EH (cell line): ENCODE data around the gene NEK8.
A peak's percentile ranks its signal among the peaks of the same experiment; 100 is the strongest.
"Not testable (repeated sequence)": the region's sequence is repeated elsewhere in the genome, so short reads cannot be mapped to it uniquely, and the experiment has no call there.

Experiments
- DNase-seq: peaks from one replicate; pipeline ENCODE4 v3.0.0-alpha.2; 2015; ENCODE audit warnings: low read depth

The NEK8 gene

DNA sequence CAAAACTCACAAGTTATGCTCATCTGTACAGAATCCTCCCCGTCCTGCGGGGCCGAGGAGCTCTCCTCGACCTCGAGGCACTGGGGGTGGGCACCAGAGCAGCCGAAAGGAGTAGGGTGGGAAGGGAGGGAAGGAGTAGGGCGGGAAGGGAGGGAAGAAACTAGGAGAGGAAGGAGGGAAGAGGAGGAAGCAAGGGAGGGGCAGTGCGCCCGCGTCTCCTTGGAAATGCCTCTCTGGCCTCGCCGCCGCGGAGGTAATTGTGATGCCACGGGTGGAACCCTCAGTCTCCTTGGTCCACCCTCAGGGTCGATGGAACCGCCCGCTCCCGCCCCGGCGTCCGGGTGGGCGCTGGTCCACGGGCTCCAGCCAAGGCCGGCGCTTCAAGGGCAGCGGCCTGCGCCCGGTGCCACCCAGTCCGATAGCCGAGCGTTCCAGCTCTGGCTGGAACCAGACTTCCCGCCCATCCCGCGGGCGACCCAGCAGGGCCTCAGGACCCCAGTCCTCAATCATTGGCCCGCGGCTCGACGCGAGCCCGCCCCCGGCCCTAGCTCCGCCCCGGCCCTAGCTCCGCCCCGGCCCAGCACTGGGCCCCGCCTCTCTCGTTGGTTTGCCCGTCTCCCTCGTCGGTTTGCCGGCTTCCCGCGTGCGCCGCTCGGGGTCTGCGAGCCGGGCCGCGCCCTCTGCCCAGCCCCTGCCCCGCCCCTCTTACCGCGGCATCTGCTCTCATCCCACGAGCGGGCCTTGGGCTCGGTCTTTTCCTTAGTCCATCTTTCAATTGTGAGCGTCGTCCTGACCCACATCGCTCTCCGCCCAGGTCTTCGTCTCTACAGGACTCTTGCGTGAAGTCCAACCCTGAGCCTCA lies 17.5 kb upstream of the NEK8 start:
- DNase-seq = peak; percentile 92

DNA sequence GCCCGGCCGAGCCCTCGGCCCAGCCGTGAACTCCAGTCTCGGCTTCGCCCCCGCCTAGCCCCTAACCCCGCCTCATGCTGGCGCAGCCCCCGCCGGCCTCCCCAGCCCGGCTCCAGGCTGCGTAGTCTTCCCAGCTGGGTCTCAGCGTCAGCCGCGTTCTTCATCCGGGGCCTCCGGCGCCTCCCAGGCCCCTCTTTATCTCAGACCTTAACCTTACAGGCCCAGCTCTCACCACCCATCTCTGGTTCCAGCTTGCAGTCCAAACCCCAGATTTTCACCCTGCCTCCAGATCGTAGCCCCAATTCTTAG lies 16.9 kb upstream of the NEK8 start, which contains the start of gene PROCA1:
PROCA1 (minus strand) TSS at position 166 of the 309 bp plus-strand sequence. CDS start 228 bp downstream, outside the sequence.
- DNase-seq = no peak

DNA sequence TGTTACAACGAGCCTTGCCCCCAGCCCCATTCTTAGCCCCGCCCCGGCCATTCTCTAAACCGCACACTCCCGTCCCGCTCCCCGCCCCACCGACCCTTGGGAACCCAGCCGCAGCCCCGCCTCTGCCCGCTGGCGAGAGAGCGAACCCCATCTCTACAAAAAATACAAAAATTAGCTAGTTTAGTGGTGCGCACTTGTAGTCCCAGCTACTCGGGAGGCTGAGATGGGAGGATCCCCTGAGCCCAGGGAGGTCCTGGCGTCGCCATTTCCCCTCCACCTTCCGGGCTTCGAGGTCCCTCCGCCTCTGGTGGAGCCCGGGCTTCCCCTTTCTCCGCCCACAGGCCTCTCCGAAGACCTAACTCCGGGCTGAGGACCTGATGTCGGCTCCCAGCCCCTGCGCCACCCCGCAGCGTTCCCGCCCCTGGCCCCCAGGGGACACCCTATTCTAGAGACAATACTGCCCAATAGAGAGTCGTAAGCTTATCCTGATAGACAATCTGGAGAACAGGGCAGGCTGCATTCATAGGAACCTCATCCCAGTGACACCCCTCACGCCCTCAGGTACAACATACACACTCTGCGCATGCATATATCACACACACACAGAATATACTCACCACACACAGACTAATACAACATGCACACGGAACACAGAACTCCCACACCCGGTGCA lies 16.4 kb upstream of the NEK8 start:
- DNase-seq = peak; percentile 27

DNA sequence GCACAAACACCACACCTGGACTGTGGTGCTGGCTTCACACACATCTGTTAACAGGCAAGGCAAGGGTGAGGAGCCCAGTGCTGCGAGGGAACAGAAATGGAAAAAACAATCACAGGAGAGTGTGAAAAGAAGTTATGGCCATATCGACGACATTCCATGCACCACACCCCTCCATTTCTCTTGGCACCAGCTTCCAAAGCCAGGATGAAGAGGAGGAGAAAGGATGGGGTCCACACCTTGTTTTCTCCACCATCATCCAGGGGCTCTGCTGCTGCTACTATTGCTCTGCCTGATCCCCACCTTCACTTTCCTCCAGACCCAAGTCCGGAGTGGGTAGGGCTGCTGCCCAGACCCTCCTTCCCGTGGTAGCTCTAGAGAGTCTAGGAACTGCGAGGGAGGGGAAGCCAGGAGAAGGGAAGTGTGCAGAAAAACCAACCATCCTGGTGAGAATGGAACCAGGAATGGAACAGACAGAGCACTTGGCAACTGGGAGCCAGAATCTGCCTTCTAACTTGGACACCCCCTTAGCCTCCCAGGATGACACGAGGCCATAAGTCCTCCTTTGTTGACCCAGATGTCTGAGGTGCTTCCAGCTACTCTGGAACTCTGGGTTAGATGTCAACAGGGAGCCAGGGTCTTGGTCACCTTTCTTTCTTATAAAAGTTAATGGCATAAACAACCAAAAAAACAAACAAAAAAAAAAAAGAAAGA lies 15.7 kb upstream of the NEK8 start:
- DNase-seq = no peak

DNA sequence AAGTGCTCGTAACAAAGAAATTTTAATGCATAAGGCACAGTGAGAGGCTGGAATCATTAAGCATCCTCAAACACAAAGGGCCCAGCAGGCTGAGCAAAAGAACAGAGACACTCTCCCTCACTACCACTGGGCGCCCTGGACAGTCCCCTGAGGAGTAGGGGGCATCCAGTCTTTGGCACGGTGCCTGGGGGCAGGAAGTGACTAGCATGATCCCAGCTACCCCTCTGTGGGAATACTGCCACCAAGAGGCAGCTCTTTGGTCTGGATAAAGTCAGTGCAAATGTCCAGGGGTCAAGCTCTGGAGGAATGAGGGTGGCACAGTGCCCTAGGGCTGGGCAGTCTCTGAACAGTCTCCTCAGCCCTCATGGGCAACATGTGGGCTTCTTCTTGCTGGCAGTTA lies 14.3 kb upstream of the NEK8 start:
- no peak for DNase-seq

DNA sequence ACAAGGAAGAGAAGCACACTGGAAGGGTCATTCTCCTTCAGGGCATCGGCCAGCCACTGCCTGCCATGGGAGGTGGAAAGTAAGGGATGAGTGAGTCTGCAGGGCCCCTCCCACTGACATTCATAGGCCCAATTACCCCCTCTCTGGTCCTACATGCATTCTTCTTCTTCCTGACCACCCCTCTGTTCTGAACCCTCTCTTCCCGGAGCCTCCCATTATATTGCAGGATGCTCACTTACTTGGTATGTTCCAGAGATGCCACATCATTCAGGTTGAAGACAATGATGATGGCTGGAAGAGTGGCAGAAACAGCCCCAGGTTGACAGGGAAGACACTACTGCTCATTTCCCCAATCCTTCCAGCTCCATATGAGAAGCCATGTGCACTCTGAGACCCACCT lies 13.4 kb upstream of the NEK8 start:
- no peak for DNase-seq

DNA sequence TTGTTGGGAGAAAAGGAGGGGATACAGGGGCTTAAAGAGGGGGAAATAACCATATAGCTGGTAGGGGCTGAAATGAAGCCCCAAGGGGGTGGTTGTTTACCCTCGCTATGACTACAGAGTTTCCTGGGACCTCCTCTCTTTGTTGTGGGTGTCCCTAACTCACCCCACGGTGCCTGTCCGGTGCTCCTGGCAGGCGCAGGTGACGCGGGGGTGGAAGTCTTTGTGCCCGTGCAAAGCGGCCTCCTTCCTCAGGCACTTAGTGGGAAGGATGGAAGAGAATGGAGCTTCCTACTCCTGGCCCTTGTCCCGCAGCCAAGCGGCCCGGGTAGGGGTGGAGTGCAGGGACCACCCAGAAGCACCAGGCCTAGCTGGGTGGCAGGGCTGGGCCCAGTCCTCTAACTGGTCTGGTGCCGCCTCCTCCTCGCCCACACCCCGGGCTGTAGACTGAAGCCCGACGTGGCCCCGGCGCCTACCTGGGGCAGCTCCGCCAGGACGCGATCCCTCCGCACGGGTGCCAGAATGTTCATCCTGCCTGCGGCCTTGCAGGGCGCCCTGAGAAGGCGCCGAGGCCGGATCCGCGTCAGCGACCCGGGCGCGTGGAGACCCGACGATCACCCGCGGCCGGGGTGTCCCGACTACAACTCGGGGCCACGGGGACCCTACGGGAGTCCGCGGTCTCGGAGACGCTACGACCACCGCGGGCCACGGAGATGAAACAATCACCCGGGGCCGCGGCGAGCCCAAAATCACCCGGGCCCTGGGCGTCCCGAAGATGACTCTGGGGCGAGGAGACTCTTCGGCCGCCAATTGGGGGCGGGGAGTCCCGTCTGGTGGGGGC lies 11.6 kb upstream of the NEK8 start:
- DNase-seq = peak; percentile 49

DNA sequence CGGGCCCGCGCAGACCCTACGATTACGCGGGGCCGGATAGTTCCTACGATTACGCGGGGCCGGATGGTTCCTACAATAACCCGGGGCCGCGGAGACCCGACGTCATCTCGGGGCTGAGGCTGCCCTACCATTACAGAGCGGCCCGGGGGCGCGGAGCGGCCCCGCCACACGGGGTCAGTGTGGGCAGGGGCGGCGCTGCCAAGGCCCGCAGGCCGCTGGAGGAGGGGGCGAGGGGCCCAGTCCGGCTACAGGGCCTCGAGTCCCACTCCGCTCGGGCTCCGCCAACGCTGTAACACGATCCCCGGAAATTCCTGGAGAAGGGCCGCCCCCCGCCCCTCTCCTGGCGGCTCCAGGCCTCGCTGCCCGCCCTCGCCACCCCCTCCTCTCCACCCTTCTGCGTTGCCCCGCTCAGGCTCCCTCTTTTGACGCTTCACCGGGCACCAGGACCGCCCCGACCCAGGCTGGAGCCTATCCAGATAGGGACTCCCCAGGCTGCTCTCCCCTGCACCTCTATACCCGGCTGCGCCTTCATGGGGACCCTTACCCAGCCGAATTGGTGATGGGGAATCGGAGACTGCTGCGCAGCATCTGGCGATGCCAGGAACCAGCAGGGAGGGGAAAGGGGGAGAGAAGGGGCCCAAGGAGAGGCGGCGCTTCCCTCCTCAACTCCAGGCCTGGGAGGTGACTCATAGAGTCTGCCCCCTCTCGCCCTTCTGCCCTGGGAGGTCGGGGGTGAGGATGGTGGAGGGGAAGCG lies 10.8 kb upstream of the NEK8 start, which contains the start of gene RAB34:
RAB34 (minus strand) TSS at position 291 of the 755 bp plus-strand sequence. CDS start 602 bp downstream, outside the sequence.
- peak; percentile 92 for DNase-seq

DNA sequence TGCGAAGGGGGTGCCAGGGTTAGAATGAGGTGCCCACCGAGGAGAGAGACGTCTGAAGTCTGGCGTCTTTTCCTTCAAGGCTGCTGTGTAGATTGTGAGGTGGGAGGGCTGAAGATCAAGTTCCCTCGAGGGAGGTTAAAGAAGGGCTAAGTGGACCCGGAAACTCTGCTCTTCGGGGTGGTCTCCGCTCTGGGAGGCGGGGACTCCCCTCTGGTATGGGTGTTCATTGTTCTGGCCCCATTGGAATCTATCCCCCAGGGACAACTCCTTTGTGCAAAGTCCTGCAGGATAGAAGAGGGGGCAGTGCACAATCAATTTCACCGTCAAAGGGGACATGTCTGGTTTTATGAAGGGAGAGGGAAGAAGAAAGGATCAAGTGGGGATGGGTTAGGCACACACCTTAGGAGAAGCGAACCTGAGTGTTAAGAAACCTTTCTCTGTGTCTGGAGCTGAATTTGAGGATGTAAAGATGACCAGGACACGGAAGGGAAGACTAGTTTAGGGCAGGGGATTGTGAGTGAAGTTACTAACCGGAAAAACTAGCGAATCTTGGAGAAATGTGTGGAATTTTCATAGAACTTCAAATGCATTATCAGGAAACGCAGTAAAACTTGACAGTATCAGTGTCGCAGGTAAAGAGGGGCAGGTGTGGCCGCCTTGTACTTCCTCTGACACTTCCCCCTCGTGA lies 10.1 kb upstream of the NEK8 start:
- peak; percentile 33 for DNase-seq

DNA sequence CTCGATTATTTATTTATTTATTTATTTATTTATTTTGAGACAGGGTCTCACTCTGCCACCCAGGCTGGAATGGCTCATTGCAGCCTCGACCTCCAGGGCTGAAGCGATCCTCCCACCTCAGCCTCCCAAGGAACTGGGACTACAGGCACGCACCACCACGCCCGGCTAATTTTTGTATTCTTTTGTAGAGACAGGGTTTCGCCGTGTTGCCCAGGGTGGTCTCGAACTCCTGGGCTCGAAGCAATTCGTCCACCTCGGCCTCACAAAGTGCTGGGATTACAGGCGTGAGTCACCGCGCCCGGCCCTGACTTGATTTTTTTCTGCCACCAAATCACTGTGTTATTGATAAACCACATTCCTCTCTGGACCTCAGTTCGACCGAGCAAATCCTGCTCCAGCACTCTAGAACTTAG lies 9.6 kb upstream of the NEK8 start:
- DNase-seq = no peak

DNA sequence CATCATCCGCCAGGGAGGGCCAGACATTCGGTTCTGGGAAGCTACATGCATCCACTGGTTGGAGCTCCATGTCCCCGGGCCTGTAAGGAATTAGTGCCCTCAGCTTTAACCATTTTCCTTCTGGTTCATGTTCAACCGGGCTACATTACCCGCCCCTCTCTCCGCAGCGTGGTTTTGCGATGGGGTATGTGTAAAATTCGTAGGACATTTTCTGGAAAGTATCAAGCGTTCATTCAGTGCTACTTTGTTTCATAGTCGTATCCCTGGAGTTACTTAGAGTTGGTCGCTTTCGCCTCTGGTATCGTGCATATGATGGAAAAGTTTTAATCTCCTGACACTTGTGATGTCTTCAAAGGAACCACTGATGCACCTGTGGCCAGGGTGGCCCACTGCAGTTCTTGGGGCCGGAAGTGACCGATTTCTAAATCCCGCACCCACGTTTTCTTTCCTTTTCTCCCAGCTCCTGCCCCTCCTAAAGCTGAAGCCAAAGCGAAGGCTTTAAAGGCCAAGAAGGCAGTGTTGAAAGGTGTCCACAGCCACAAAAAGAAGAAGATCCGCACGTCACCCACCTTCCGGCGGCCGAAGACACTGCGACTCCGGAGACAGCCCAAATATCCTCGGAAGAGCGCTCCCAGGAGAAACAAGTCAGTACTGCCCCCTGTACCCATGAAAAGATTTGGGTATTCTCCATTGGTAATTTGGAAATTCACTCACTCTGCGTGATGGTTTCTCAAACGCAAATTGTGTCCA lies 8.2 kb upstream of the NEK8 start:
- DNase-seq = no peak

DNA sequence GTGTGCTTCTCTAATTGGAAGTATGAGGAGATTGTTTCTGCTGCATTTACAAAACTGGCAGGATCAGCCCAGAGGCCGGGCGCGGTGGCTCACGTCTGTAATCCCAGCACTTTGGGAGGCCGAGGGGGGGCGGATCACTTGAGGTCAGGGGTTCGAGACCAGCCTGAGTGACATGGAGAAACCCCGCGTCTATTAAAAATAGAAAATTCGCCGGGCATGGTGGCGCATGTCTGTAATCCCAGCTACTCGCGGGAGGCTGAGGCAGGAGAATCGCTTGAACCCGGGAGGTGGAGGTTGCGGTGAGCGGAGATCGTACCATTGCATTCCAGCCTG lies 7.6 kb upstream of the NEK8 start:
- DNase-seq = not testable (repeated sequence)

DNA sequence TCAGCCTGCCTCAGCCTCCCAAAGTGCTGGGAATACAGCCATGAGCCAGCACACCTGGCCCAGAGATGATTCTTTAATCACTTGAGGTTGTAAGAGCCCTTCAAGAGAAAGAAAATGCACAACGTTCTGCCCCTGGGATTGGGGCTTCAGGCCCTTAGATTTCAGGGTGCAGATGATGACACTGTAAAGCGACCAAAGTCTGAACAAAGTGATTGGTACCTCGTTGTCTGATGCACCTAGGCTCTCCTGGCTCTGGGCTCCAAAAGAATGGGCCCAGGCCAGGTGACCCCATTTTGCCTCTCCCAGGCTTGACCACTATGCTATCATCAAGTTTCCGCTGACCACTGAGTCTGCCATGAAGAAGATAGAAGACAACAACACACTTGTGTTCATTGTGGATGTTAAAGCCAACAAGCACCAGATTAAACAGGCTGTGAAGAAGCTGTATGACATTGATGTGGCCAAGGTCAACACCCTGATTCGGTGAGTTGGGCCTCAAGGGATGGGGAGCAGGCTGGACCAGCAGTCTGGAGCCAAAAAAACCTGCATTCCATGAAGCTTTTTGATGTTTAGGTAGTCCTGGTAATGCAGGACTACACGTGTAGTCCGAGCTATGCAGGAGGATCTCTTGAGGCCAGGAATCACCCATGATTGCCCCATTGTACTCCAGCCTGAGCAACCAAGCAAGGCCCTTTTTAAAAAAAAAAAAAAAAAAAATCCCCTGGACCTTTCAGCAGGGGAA lies 6.0 kb upstream of the NEK8 start:
- DNase-seq = no peak

DNA sequence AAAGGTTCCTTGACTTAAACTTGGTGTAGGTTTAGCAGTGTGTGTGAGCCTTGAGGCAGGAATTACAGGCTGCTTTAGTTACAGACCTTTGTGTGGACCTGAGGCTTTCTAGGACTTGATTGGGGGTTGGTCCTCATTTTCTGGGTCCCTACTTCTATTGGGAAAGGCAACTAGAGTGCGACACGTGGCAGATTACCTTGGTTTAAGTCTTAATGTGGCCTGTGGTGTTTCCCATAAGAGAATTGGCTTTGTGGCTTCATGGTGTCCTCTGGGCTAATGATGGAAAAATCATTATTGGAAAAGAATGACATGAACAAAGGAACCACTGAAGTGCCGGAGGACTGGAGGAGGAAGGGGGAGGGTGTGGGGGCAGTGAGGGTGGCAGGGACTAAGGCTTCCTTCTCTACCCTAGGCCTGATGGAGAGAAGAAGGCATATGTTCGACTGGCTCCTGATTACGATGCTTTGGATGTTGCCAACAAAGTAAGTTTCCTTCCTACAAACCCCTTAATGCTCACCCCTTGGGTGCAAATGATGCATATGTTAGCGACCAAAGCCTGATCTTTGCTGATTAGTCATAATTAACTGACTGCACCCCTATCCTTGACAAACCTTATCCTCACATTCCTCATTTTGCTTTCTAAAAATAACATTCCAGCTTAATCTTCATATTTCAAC lies 5.3 kb upstream of the NEK8 start:
- DNase-seq = no peak

DNA sequence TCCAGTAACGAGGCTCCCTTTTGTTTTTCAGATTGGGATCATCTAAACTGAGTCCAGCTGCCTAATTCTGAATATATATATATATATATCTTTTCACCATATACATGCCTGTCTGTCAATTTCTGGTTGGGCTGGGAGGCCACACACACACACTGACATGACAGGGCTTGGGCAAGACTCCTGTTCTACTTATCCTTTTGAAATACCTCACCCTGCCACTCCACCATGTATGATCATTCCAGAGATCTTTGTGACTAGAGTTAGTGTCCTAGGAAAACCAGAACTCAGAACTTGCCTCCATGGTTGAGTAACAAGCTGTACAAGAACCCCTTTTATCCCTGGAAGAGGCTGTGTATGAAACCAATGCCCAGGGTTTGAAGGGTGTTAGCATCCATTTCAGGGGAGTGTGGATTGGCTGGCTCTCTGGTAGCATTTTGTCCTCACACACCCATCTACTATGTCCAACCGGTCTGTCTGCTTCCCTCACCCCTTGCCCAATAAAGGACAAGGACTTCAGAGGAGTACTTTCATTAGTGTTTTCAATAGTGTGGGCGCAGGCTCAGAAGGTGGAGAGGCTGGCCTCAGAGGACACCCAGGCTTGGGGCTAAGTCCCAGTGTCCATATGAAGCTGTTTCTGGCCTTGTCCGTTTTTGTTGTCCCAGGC lies 4.6 kb upstream of the NEK8 start:
- DNase-seq = not testable (repeated sequence)

DNA sequence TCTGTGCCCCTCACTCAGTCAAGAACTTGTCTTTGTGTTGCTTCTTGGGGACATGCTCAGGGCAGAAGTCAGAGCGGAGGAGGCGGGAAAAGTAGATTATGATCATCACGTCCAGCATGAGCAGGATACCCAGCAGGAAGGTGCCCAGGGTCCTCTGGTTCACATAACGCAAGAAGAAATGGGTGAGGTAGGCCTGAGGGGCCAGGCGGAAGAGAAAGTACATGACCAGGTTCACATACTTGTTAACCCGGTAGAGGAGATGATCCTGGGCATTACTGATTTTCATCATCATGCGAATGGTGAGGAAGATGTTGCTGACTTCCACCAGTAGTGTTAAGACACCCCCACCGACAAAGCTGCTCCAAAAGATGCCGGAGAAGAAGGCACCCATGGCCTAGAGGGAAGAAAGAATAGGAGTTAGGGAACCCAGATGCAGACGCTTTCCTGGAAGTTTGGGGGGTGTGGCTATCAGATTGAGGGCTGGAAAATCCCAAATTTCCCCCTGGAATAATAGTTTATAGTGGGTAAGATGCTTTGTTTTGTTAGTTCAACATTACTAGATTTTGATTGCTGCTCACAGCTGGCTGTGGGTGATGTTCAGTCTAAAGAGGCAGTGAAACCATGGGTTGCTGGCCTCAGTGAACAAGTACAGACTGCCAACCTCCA lies 4.0 kb upstream of the NEK8 start:
- DNase-seq = no peak

DNA sequence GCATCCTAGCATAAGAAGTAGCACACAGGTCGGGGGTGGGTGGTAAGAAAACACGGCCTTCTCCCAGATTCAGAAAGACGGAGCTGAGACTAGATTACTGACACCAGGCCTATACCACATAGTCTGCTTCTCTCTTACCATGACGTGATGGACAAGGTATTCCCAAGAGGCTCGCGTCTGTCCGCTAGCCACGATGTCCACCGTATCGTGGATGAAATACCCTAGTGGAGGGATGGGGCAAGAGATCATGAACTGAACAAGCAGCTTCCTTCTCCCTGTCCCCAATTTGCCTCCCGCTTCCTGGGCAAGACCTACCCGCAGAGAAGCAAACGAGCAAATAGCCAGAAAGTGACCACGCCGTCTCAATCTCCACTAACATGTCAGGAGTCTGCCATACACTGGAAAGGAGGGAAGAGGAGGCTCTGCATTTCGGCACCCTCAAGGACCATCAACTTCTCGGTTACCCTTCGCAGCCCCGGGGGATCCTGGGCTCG lies 3.4 kb upstream of the NEK8 start:
- DNase-seq = peak; percentile 61
